ENCODE data around the gene YJEFN3.
A peak's percentile ranks its signal among the peaks of the same experiment; 100 is the strongest.

GRCh38 chr19:19550485-19550929 is 21.8 kb downstream of the YJEFN3 start:
- TF ChIP-seq SRF (IDR thresholded peaks at IDR 0.05; ENCODE audit: low read depth, low read length) (no peak), SUZ12 (IDR thresholded peaks at IDR 0.05; ENCODE audit: low read length) (no peak), MAFK (IDR thresholded peaks at IDR 0.05; ENCODE audit: low read depth, low read length) (0 out of 2 replicates have a peak, but pooled peaks have one; percentile 4), GABPA (IDR thresholded peaks at IDR 0.05; ENCODE audit: borderline replicate concordance, insufficient read depth, low read length) (no peak), EZH2 (IDR thresholded peaks at IDR 0.05; ENCODE audit: low read depth, low read length, severe bottlenecking) (no peak), ZNF274 (IDR thresholded peaks at IDR 0.05; ENCODE audit: borderline replicate concordance, extremely low read depth, low read length) (no peak), POLR2A (IDR thresholded peaks at IDR 0.05; ENCODE audit: control extremely low read depth in 1 of 2, low read depth in 2 of 2, low read length in 2 of 2) (no peak), SAP30 (IDR thresholded peaks at IDR 0.05; ENCODE audit: insufficient read depth, insufficient replicate concordance, low read length) (no peak), CREB1 (IDR thresholded peaks at IDR 0.05) (no peak), FOSL1 (IDR thresholded peaks at IDR 0.05; ENCODE audit: insufficient read depth, low read depth, low read length) (no peak), TAF1 (IDR thresholded peaks at IDR 0.05; ENCODE audit: low read depth, low read length) (no peak), ATF3 (IDR thresholded peaks at IDR 0.05; ENCODE audit: insufficient read depth, low read depth, low read length) (no peak)
- TF ChIP-seq, protein P1, sequence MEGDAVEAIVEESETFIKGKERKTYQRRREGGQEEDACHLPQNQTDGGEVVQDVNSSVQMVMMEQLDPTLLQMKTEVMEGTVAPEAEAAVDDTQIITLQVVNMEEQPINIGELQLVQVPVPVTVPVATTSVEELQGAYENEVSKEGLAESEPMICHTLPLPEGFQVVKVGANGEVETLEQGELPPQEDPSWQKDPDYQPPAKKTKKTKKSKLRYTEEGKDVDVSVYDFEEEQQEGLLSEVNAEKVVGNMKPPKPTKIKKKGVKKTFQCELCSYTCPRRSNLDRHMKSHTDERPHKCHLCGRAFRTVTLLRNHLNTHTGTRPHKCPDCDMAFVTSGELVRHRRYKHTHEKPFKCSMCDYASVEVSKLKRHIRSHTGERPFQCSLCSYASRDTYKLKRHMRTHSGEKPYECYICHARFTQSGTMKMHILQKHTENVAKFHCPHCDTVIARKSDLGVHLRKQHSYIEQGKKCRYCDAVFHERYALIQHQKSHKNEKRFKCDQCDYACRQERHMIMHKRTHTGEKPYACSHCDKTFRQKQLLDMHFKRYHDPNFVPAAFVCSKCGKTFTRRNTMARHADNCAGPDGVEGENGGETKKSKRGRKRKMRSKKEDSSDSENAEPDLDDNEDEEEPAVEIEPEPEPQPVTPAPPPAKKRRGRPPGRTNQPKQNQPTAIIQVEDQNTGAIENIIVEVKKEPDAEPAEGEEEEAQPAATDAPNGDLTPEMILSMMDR (IDR thresholded peaks at IDR 0.05; ENCODE audit: control extremely low read depth in 1 of 3, insufficient read depth in 1 of 3, low read depth in 1 of 3, low read length in 3 of 3): no peak

Measured in H1 (cell line).